ENCODE results near the gene MOBP. TPM values are rescaled to one million over a fixed set of nuclear protein-coding genes. Genes with fewer than 3 reads are reported as not detected.

MOBP gene
- total and polyA plus RNA-seq, 4 donors, result not detected

DNA sequence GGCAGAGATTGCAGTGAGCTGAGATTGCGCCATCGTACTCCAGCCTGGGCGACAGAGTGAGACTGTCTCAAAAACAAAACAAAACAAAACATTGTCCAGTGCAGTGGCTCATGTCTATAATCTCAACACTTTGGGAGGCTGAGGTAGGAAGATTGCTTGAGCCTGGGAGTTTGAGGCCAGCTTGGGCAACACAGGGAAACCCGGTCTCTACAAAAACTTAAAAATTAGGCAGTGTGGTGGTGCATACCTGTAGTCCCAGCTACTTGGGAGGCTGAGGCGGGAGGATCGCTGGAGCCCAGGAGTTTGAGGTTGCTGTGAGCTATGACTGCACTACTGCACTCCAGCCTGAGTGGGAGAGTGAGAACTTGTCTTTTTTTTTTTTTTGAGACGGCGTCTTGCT is 27.2 kb upstream of the MOBP start (continued):
- TF ChIP-seq, protein P1, sequence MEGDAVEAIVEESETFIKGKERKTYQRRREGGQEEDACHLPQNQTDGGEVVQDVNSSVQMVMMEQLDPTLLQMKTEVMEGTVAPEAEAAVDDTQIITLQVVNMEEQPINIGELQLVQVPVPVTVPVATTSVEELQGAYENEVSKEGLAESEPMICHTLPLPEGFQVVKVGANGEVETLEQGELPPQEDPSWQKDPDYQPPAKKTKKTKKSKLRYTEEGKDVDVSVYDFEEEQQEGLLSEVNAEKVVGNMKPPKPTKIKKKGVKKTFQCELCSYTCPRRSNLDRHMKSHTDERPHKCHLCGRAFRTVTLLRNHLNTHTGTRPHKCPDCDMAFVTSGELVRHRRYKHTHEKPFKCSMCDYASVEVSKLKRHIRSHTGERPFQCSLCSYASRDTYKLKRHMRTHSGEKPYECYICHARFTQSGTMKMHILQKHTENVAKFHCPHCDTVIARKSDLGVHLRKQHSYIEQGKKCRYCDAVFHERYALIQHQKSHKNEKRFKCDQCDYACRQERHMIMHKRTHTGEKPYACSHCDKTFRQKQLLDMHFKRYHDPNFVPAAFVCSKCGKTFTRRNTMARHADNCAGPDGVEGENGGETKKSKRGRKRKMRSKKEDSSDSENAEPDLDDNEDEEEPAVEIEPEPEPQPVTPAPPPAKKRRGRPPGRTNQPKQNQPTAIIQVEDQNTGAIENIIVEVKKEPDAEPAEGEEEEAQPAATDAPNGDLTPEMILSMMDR (IDR thresholded peaks at IDR 0.05; ENCODE audit: low read depth, low read length, missing input control), result no peak
- TF ChIP-seq RXRA (IDR thresholded peaks at IDR 0.05), result no peak
- no peak for TF ChIP-seq HNF4A (conservative IDR thresholded peaks at IDR 0.05)
- TF ChIP-seq NR2F2 (IDR thresholded peaks at IDR 0.05), result no peak
- TF ChIP-seq FOXA1 (IDR thresholded peaks at IDR 0.05), result no peak
- no peak for TF ChIP-seq SP1 (IDR thresholded peaks at IDR 0.05)
- no peak for TF ChIP-seq JUND (IDR thresholded peaks at IDR 0.05)
- no peak for TF ChIP-seq YY1 (IDR thresholded peaks at IDR 0.05)
- TF ChIP-seq FOXA2 (IDR thresholded peaks at IDR 0.05), result no peak

GRCh38 chr3:39443530-39443929 is 23.9 kb upstream of the MOBP start:
- H3K4me3 ChIP-seq (ENCODE audit: low read depth in 1 of 3, low read length in 3 of 3), result no peak overlapping the region
- TF ChIP-seq JUND (IDR thresholded peaks at IDR 0.05), result no peak
- no peak for TF ChIP-seq GABPA (IDR thresholded peaks at IDR 0.05 in 1 of 2, conservative IDR thresholded peaks at IDR 0.05 in 1 of 2)
- no peak for TF ChIP-seq TAF1 (conservative IDR thresholded peaks at IDR 0.05)
- TF ChIP-seq NR2F2 (IDR thresholded peaks at IDR 0.05), result no peak
- TF ChIP-seq, protein P1 (IDR thresholded peaks at IDR 0.05; ENCODE audit: low read depth, low read length, missing input control), result no peak
- TF ChIP-seq, protein P2, sequence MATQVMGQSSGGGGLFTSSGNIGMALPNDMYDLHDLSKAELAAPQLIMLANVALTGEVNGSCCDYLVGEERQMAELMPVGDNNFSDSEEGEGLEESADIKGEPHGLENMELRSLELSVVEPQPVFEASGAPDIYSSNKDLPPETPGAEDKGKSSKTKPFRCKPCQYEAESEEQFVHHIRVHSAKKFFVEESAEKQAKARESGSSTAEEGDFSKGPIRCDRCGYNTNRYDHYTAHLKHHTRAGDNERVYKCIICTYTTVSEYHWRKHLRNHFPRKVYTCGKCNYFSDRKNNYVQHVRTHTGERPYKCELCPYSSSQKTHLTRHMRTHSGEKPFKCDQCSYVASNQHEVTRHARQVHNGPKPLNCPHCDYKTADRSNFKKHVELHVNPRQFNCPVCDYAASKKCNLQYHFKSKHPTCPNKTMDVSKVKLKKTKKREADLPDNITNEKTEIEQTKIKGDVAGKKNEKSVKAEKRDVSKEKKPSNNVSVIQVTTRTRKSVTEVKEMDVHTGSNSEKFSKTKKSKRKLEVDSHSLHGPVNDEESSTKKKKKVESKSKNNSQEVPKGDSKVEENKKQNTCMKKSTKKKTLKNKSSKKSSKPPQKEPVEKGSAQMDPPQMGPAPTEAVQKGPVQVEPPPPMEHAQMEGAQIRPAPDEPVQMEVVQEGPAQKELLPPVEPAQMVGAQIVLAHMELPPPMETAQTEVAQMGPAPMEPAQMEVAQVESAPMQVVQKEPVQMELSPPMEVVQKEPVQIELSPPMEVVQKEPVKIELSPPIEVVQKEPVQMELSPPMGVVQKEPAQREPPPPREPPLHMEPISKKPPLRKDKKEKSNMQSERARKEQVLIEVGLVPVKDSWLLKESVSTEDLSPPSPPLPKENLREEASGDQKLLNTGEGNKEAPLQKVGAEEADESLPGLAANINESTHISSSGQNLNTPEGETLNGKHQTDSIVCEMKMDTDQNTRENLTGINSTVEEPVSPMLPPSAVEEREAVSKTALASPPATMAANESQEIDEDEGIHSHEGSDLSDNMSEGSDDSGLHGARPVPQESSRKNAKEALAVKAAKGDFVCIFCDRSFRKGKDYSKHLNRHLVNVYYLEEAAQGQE (IDR thresholded peaks at IDR 0.05), result no peak
- no peak for TF ChIP-seq RXRA (IDR thresholded peaks at IDR 0.05)
- no peak for TF ChIP-seq HNF4A (conservative IDR thresholded peaks at IDR 0.05)
- TF ChIP-seq EGR1 (IDR thresholded peaks at IDR 0.05; ENCODE audit: low read depth in 2 of 2), result no peak
- no peak for TF ChIP-seq ZBTB33 (IDR thresholded peaks at IDR 0.05)
- H3K27me3 ChIP-seq (ENCODE audit: control insufficient read depth in 4 of 4, insufficient read depth in 4 of 4, low read length in 3 of 4), result no peaks in the 10 kb centered on the region
- WGBS, result 86% methylated on average over 4 of the region's 4 CpGs
- no peak for DNase-seq (ENCODE audit: low spot score)
- no peak overlapping the region for H3K9ac ChIP-seq (ENCODE audit: low read depth in 1 of 2, low read length in 2 of 2)
- no peak overlapping the region for H3K27ac ChIP-seq (ENCODE audit: low read depth in 1 of 2, low read length in 2 of 2)
- peaks cover 0 to 2% (median 0%) of the 10 kb centered on the region in 4 donors for H3K4me1 ChIP-seq (ENCODE audit: control insufficient read depth in 4 of 4, insufficient read depth in 4 of 4, low read length in 3 of 4)
- no peaks in the 10 kb centered on the region for H3K36me3 ChIP-seq (ENCODE audit: control insufficient read depth in 4 of 4, insufficient read depth in 3 of 4, low read depth in 1 of 4, low read length in 3 of 4)
- H3K9me3 ChIP-seq (ENCODE audit: control insufficient read depth in 4 of 4, low read length in 3 of 4), result no peaks in the 10 kb centered on the region
